ENCODE measurements around the gene SBF1. TPM values are rescaled to one million over a fixed set of nuclear protein-coding genes. Genes with fewer than 3 reads are reported as not detected.
A peak's percentile ranks its signal among the peaks of the same experiment; 100 is the strongest.

The SBF1 gene
- total and polyA plus RNA-seq, 11 donors, result 38.2 to 91.8 (median 63.2) TPM

- intact Hi-C loops (cut with DNase I), result no loop called here
- Histone ChIP-seq H3K9me3 (no peaks in the 10 kb centered on the region), H3K4me1 (peaks cover 0 to 17% (median 4%) of the 10 kb centered on the region in 12 donors), H3K36me3 (no peaks in the 10 kb centered on the region), H3K4me3 (peak overlapping the region in 5 of 12 donors; percentile 40 to 61 (median 48)), H3K27me3 (peaks cover 25 to 57% (median 34%) of the 10 kb centered on the region in 9 donors), H3K27ac (no peak overlapping the region)
- no peak for ATAC-seq
- TF ChIP-seq CTCF (IDR thresholded peaks at IDR 0.05) (no peak), POLR2A (IDR thresholded peaks at IDR 0.05) (no peak)
- DNase-seq, result peak in 1 of 5 donors; percentile 65
- WGBS, 4 donors, result 62 to 88% (median 66%) methylated on average over 15 to 35 of the region's 35 CpGs
Observed at GRCh38 chr22:50482107-50483074, 7.6 kb upstream of the SBF1 start.

GRCh38 chr22:50481440-50482106 lies 6.7 kb upstream of the SBF1 start, which contains the start of gene ADM2:
TSS of gene ADM2 (plus strand) at chr22:50481543. CDS start at chr22:50481848, 305 bp downstream.
- WGBS, 4 donors, result 1 to 5% (median 3%) methylated on average over 14 to 70 of the region's 70 CpGs
- DNase-seq, result peak in 2 of 5 donors; percentile 48 to 75
- Histone ChIP-seq H3K36me3 (no peaks in the 10 kb centered on the region), H3K27me3 (peaks cover 24 to 57% (median 34%) of the 10 kb centered on the region in 9 donors), H3K9me3 (no peaks in the 10 kb centered on the region), H3K4me3 (peak within 1 kb of the TSS; percentile 8 to 61 (median 40)), H3K4me1 (peaks cover 0 to 17% (median 4%) of the 10 kb centered on the region in 12 donors), H3K27ac (no peak within 1 kb of the TSS)
- intact Hi-C loops (cut with DNase I), result no loop called here
- peak in 2 of 4 donors; percentile 17 to 46 for ATAC-seq
- no peak for TF ChIP-seq CTCF (IDR thresholded peaks at IDR 0.05)
- no peak for TF ChIP-seq POLR2A (IDR thresholded peaks at IDR 0.05)

- 0 to 4% (median 3%) methylated on average over 13 to 45 of the region's 45 CpGs for WGBS, 4 donors
- Histone ChIP-seq H3K27me3 (peaks cover 24 to 57% (median 34%) of the 10 kb centered on the region in 9 donors), H3K4me3 (peak overlapping the region; percentile 8 to 61 (median 40)), H3K4me1 (peaks cover 0 to 17% (median 4%) of the 10 kb centered on the region in 12 donors), H3K9me3 (no peaks in the 10 kb centered on the region), H3K36me3 (no peaks in the 10 kb centered on the region), H3K27ac (no peak overlapping the region)
- no peak for DNase-seq
- TF ChIP-seq POLR2A (IDR thresholded peaks at IDR 0.05) (no peak), CTCF (IDR thresholded peaks at IDR 0.05) (no peak)
- no peak for ATAC-seq
- intact Hi-C loops (cut with DNase I), result no loop called here
Observed at GRCh38 chr22:50481045-50481439, 6.2 kb upstream of the SBF1 start.

- H3K36me3 ChIP-seq, result no peaks in the 10 kb centered on the region
- peaks cover 24 to 57% (median 34%) of the 10 kb centered on the region in 9 donors for H3K27me3 ChIP-seq
- H3K27ac ChIP-seq, result no peak overlapping the region
- 65 to 80% (median 76%) methylated on average over 10 to 11 of the region's 11 CpGs for WGBS, 4 donors
- ATAC-seq (no peak), DNase-seq (no peak)
- H3K9me3 ChIP-seq, result no peaks in the 10 kb centered on the region
- no peak overlapping the region for H3K4me3 ChIP-seq
- TF ChIP-seq CTCF (IDR thresholded peaks at IDR 0.05), result no peak
- no peak for TF ChIP-seq POLR2A (IDR thresholded peaks at IDR 0.05)
- H3K4me1 ChIP-seq, result peaks cover 0 to 23% (median 8%) of the 10 kb centered on the region in 12 donors
- intact Hi-C loops (cut with DNase I), result no loop called here
Observed at GRCh38 chr22:50479721-50480120, 4.9 kb upstream of the SBF1 start.

Measured in heart left ventricle (tissue), 16 donors.